HG03196 (cell line): Measurements from ENCODE around the gene MAP3K15.

Experiments
- ATAC-seq: cut with Tn5 transposase; IDR thresholded peaks from one replicate; pipeline ENCODE4 v1.9.1; 2021; ENCODE audit not compliant: unreplicated experiment

Gene MAP3K15

DNA sequence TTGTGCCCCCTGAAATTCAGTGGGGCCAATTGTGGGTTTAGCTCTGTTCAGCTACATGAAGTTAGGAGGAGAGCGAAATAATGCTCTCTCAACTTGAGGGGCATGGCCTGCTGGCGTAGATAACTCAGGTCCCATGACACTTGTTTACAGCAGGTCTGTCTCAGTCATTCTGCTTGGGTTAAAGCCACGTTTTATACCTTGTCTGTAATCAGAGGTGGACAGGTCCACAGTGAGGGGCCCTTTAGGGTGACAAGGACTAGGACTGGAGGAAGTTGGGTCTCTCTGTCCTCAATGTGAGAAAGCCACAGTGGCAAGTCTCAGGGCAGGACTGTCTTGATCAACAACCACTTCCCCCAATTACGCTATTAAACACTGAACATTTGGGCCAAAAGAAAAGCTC lies 122.6 kb downstream of the MAP3K15 start:
- ATAC-seq = no peak

DNA sequence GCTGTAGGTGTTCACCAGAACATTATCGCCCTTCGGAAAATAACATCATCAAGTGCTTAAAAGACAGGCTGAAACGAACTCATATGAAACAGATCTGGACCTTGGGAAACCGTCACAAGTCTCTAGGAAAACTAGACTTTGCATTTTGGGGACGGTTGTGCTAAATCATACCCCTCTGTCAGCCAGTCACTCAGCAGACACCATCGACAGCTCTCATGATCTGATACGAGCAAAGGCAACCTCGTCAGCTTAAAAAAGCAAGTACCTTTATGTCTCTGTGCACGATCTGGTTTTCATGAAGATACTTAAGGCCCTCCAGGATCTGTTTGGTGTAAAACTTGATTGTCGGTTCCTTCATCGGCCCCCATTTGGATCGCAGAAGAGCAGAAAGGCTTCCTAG lies 123.2 kb downstream of the MAP3K15 start:
- ATAC-seq = no peak

DNA sequence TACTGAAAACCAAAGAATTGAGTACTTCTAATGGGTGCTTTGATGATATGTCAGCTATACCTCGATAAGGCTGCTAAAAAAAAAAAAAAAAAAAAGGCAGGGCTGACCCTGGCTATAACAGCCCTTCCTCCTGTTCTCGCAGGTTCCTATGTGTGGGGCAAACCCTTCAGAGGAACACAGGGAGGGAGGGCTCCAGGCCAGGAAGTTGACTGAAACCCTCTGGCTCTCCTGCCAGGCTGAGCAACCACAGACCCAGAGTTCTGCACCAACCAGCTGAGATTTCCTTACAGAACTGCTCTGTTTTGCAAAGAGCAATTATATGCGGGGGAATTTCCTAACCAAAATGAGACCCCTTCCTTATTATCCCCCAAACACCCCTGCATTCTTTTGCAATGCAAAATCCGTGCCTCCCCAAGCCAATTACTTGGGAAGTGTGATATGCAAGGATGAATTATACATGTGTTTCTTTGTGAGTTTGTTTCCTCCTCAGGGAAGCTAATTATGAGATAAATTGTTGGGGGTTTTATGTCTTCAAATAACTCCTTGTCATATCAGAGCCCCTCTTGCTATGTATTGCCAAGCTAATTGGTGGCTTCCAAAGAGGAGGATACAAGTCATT lies 126.0 kb downstream of the MAP3K15 start:
- ATAC-seq = no peak

DNA sequence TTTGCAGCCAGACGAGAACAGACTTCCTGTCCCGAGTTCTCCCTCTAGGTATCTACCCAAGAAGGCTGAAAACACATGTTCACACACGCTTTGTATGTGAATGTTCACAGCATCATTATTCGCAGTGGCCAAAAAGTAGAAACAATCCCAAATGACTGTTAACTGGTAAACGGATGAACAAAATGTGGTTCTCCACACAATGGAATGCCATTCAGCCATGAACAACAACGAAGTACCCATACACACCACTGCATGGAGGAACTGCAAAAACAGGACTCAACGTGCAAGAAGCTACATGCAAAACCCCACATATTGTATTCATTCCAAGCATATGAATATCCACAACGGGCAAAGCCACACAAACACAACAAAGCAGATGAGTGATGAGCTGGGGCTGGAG lies 126.6 kb downstream of the MAP3K15 start:
- no peak for ATAC-seq

DNA sequence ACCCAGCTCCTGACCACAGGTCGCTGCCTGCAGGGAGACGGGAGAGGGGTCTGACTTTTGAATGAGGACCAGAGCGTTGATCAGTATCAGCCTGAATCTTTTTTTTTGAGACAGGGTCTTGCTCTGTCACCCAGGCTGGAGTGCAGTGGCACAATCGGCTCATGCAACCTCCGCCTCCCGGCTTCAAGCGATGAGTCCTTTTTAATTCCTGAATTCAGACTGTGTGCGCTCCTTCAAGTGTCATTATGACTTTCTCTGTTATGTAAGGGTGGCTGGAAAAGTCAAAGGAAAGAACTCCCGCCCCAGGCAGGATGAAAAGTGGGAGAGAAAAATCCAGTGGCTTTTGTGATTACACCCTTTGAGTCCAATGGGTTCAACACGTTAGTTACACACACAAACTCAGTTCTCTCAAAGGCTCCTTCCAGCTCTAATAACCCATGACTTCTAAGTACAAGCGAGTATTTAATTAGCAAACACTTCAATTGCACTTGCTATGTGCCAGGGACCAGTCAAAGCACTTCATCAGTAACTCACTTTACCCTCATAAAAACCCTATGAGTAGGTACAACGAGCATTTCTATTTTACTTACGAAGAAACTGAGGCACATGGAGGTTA lies 127.1 kb downstream of the MAP3K15 start:
- no peak for ATAC-seq

DNA sequence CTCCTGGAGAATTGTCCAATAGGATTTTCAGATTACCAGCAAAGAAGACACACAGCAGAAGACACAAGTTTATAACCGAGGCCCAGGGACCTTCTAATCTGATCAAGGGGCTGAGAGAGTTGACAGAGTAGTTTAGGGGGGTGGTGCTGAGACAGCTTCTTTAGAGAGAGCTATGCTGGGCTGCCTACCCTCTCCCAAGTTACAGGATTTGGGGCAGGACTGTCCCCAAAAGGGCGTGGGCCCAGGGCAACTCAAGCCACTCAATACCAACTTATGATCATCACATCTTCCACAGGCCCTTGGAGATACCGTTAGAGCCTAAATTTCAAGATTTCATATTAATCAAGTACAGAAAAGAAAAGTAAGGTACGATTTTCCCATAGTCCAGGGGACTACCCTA lies 128.6 kb downstream of the MAP3K15 start:
- ATAC-seq = no peak

DNA sequence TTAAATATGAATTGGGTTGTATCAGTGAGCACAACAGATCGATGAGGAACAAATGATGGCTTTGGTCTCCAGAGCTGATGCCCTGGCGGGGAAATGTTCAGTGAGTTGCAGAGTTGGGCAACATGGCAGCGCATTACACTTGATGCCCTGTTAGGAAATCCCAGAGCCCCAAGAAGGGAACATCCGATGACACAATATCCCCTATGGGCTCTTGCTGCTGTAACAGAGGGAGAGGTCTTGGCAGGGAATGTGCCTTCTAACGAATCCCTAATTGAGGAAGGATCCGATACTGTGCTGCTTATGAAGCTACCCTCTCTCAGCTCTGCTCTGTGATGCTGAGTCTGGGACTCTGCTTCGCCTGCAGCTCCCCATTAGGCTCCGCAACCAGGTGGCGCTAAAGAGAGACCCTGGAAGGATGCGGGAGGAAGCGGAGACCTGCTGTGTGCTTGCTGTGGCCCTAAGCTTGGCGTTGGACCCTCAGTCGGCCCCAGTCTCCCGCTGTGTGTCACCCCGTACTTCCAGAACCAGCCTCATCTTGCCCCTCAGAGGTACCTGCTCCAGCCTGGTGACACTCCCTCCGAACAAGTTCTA lies 132.7 kb downstream of the MAP3K15 start:
- no peak for ATAC-seq

DNA sequence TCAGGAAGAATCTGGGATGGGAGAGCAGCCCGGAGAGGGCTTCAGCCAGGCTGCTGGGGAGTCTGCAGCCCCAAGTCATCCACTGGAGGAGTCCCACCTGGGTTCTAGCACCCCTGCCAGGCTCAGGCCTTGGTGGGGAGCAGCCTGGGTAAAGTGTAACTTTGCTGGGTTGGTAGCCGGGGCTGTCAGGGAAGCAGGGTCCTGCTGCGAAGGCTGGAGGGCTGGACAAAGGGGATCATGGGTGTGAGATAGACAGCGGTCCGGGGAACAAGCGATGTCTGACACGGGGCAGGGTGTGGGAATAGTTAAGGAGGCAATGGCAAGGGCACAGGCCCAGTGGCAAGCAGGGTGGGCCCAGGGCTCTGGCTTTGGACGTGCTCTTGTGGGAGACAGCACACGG lies 134.0 kb downstream of the MAP3K15 start:
- ATAC-seq = no peak

DNA sequence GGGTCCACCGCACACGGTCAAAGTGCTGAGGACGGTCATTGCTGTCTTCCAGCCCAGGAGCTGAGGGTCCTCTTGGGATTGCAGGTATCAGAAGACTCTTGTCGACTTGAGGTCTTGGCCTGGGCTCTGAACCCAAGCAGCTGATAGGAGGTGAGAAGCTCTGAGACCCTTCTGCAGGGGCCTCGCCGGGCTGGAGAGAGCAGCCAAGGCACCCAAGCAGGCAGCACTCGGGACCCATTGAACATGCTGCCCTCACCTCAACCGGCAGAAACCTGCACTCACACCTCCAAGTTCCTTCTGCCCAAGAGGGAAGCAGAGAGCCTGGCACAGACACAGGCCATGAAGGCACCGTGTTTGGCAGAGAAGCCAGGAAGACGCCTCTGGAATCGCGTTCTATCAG lies 137.5 kb downstream of the MAP3K15 start:
- no peak for ATAC-seq

DNA sequence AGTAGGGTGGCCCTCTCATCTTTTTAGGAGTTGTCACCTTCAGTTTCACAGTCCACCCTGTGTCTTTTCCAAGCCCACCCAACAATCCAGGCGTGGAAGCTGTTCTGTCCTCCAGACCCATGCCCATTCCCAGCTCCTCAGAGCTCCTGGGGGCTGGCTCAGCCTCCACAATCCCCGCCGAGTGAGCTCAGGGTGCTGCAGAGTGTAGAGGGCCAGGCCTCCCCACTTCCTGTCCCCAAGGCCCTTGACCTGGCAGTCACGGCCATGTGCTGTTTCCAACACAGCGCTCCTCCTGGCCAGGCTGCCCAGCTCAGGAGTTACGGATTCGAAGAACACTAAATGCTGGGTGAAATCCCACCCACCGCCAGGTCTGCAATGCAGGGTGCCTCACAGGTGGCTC lies 139.8 kb downstream of the MAP3K15 start:
- ATAC-seq = no peak

DNA sequence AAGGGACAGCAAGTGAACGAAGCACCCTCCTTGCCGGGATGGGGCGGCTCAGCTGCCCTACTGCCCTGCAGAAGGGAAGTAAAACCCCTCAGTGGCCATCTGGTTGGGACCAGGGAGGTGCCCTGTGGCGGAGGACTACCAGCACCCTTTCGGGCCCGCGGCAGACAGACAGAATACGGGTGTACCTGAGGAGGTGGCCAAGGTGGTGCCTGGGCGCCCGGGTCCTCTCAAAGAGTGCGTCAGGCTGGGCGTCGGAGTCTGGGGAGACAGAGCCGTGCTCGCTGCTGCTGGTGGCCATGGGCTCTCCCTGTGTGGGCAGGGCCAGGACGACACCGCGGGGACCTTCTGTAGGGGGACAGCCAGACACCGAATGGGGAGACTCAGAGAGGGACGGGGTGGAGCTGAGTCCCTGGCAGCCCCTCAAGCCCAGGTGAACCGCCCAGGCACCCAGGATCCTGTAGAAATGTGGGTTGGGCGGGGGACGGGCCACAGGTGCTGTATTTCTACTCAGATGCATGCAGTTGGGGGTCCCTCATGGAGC lies 141.9 kb downstream of the MAP3K15 start:
- ATAC-seq = no peak

DNA sequence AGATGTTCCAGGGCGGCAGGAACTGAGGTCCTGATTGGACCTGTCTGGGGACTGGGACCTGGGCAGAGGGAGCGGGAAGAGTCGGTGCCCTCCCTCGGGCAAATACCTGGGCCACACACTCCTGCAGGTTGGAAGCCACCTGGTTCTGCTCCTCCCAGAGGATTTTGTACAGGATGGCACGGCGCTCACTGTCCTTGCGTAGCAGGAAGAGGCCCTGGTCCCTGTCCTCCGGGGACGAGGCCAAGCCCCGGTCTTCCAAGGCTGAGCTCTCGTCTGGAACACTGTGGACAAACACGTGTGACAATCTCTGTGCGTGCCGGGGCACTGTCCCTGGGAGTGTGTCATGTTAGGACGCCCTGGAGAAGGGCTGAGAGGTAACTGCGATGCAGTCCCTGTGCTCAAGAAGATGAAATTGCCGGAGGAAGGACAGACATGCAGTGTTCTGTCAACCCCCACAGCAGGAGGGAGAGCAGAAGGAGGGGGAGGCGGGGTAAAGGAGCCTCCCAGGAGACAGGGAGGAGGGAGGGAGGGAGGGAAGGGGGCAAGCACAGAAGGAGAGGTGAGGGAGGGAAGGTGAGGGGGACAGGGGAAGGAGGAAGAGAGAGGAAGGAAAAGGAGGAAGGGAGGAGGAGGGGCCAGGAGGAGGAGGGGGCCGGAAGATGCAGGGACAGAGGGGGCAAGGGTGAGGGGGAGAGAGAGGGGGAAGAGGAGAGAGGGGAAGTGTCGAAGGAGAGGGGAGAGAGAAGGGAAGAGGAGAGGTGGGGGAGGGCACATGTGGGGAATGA lies 142.6 kb downstream of the MAP3K15 start:
- ATAC-seq = peak; percentile 14

DNA sequence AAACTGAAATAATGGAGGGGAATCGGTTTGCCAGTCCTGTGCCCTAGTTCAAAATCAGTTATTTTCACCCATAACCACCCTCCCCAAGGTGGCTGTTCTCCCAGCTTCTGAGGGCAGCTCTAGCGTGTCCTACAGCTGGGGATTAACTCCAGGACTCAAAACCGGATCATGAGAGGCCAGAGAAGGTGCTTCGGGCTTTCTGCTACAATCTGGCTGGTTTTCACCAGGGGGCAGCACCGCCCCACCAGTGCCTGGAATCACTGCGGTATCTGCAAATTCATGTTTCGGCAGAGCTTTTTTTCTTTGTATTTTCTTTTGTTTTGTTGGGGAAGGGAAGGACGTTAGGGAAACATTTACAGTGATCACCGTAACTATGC lies 143.2 kb downstream of the MAP3K15 start:
- ATAC-seq = peak; percentile 64

DNA sequence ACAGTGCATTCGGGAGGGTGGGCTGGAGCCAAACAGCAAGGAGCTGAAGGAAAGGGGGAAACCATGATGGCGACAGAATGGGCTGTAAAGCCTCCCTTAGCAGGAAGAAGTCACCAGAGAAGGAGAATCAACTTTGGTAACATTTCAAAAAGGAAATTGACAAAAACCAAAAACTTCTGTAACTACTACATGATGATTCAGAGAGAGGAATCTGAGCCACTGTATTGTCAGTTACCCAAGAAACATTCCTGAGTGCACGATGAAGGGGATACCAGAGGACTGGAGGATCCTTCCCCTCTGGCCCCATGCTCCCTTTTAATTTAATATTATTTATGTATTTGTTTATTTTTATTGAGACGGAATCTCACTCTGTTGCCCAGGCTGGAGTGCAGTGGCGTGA lies 145.2 kb downstream of the MAP3K15 start:
- ATAC-seq = no peak

DNA sequence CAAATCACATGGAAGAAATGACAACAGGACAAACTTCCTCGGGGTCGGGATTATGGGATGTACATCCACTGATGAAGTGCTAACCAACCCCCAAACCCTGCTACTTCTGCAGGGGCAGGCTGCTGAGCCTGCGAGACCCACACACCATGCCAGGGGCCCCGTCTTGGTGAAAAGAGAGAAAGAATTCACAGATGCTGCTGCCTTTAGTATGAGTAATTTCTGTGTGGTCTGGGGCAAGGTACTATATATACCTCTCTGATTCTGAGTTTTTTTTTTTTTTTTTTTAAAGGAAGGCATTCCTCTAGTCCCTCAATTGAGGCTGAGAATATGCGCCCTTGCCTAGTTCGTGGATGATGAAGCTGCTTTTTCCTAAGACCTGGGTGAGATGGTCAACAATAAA lies 146.7 kb downstream of the MAP3K15 start:
- no peak for ATAC-seq

DNA sequence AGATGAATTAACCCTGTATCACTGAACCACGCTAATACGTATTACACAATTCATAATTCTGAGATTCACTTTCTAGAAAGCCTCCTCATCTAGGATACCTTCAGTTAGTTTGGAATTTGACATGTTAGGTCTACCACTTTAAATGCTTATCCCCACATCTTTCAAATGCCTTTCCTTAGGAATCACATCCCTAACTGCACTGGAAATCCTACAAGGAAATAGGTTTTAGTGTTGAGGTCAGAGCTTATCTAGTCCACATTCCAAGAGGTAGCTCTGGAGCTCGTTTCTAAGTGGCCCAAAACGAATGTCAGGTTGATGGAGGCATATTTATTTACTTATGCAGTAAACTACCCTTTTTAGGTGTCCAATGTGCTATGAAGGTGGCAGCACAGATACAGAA lies 153.6 kb downstream of the MAP3K15 start:
- ATAC-seq = no peak

DNA sequence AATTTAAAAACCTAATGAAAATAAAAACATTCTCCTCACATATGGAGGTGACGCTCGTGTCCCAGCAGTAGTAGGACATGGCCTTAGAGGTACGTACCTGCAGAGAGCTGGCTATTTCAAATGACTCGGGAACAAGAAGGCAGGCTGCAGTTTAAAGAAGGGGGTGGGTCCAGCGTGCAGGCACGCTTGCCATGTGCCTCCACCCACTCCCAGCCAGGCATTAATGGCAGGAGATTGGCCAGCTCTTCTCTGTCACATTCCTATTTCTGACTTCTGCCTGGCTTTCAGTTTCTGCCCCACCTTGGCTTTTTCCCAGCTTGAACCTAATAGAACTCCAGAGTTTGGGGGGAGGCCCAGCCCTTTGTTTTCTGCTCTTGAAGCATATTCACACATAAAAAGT lies 154.4 kb downstream of the MAP3K15 start:
- no peak for ATAC-seq

DNA sequence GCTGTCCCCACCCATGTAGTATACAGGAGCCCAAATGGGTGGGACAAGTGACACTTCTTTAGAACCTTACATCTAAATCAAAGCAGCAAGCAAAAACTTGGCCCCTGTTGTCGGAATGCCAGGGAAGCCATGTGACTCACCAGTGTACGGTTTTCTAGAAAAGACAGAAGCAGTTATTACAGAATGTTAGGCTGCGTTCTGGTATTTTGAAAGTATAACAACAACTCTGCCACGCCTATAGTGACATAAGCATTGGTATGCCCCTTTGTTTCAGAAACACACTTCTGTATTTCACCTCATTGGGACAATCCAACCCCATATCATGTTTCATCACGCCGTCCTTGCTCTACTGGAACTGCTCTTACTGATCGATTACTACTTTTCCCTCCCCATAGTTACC lies 156.8 kb downstream of the MAP3K15 start:
- no peak for ATAC-seq

DNA sequence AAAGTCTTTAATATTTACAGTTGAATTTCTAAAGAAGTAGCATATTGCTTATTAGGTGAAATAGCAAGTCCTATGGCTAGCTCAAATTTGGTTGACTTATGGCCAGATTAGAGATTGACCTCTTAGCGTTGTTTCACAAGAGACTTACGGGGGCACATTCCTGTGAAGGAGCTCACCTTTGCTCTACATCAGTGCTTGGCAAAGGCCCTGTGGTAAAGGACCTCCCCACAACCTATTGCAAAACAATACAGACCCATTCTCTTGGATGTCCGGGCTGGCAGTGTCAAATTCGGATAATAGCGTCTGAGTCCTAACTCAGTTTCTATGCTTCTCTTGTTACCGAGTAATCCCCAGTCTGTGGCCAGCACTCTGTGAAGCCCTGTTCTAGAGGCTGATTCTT lies 160.7 kb downstream of the MAP3K15 start:
- ATAC-seq = no peak

DNA sequence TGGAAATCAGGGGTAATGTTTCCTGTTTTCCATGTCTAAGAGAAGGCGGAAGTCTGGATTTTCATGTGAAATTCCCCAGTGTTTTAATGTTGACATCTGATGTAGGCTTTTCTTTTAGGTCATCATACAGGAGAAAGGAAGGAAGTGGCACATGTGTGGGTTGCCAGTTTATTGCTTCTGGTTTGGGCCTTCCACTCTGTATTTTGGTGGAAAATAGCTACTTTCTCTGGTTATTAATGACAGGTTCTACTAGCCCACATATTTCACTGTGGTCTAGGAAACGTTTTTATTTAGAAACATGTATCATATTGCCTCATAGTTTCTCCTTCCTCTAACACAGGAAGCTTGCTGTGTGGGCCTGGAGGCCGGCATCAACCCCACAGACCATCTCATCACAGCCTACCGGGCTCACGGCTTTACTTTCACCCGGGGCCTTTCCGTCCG lies 164.3 kb downstream of the MAP3K15 start:
- peak; percentile 97 for ATAC-seq

DNA sequence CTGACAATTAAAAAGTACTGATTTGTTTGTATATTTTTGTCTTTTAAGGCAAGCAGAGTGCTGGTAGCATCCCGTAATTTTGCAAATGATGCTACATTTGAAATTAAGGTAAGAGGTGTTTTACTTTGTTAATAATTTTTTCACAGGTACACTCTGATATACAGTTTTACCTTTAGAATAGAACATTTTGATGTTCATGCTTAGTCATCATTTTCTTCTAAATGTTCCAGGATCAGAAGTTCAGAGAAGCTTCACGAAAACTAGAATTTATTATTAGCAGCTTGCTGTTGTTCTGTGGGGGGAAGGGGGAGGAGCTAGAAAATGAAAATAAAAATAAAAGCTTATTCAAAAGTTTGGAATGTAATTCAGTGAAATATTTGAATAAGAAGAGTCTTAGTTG lies 166.0 kb downstream of the MAP3K15 start:
- no peak for ATAC-seq

DNA sequence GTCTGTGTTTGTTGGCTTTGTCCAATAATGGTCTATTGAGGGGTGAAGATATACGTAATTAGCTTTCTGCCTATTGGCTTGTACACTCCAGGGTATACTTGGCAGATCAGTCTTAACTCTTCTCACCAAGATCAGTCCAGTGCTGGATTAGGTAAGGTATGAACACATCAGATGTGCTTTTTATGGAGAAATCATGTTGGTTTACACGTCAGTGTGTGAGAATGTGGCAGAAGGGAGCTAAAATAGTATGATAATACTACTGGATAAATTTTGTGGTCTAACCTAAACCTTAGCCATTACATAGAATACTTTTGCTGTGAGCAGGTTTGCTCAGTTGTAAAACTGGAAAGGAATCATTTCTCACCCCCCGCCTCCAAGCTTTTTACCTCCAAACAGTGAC lies 167.4 kb downstream of the MAP3K15 start:
- ATAC-seq = no peak
